Testis (tissue), 2 donors: ENCODE measurements around the gene FRYL.

Experiments
- CTCF ChIP-seq, 3 experiments: fragments of 450-650 bp in 2 of 3; fragments of 200-600 bp in 1 of 3; sonication (generic) in 1 of 3; IDR thresholded peaks; one replicate each; pipeline ENCODE4 v1.5.1; 2016 to 2019; ENCODE audit warnings: antibody characterized with exemption in 3 of 3, mild to moderate bottlenecking in 2 of 3, moderate library complexity in 1 of 3
- POLR2A ChIP-seq: fragments of 450-650 bp; IDR thresholded peaks from one replicate; pipeline ENCODE4 v1.6.1; 2017; ENCODE audit warnings: antibody characterized with exemption, mild to moderate bottlenecking, moderate library complexity

DNA sequence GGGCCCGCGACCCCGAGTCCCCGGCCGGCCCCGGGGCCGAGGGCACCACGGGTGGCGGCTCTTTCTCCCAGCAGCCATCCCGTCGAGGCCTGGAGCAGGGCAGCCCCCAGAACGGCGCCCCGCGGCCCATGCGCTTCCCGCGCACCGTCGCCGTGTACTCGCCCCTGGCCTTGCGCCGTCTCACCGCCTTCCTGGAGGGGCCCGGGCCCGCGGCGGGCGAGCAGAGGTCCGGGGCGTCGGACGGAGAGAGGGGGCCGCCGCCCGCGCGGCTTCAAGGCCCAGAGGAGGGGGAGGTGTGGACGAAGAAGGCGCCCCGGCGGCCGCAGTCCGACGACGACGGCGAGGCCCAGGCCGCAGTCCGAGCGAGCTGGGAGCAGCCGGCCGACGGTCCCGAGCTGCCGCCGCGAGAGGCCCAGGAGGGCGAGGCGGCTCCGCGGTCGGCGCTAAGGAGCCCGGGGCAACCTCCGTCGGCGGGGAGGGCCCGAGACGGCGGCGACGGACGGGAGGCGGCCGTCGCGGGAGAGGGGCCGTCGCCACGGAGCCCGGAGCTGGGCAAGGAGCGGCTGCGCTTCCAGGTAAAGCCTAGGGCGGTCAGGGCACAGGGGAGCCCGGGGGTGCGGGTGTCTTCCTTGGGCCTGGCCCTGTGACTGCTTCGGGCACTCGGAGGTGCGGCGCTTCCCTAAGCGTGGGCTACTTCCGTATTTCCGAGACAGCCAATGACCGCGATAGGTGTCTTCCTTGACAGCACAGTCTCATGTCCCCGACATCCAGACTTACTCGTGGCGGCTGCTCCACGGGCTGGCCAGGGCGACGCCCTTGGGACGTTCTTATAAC is 289.2 kb downstream of the FRYL start:
- no peak for TF ChIP-seq CTCF (IDR thresholded peaks at IDR 0.05)
- TF ChIP-seq POLR2A, result no peak
